GM13977 (cell line): ENCODE measurements around the gene RAI1.

Experiments
- DNase-seq: peaks from one replicate; pipeline ENCODE4 v3.0.0; 2012; ENCODE audit warnings: low spot score
- CTCF ChIP-seq: IDR thresholded peaks from 2 replicates; pipeline ENCODE4 v1.5.1; 2012; ENCODE audit warnings: mild to moderate bottlenecking, control low read depth; ENCODE audit not compliant: insufficient read depth; ENCODE audit errors: extremely low read depth, missing control alignments
- in situ Hi-C: fragments of 300-500 bp; cut with MboI; formaldehyde crosslinking; loops from one replicate; pipeline ENCODE4 v1.12.0; 2022; ENCODE audit warnings: low sequenced_read_pairs, low pct_unique_long_range_greater_than_20kb, mixed read lengths, inconsistent platforms; ENCODE audit not compliant: unreplicated experiment

The RAI1 gene

DNA sequence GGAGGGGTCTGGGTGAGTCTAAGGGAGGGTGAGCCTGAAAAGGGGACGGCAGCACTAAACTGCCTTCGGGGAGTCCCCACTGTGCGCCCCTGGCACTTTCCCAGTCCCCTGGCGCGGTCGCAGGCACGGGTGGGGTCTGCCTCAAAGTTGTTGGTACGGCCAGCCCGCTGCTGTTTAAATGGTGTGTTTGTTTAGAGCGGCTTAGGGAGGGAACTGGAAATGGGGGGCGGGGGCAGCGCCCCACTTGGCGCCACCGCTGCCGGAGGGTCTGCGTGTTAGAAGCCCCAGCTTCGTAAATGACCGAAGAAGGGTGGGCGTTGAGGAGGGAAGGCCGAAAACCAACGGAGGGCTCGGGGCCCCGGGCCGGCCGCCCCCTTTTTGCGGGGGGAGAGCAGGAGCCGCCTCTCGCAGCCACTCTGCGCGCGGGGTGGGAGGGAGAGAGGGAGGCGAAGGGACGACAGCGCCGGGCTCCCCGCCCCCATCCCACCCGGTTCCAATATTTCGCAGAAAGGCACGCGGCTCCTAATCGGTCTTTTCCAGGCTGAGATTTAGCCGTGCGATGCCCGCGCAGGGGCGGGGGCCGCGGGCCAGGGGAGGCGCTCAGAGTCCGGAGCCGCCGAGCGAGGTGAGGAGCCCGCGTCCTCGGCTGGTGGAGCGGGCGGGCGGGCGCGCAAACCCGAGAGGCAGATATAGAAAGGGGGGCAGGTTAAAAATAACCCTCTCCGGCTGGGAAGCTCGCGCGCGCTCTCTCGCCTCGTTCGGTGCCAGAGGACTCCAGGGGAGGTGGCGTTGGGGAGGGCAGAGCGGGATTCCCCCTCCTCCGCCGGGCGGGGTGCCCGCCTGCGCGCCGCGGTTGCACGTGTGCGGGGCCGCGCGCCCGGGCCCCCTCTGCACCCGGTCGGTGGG lies 100.6 kb downstream of the RAI1 start:
- no peak for DNase-seq
- no peak for TF ChIP-seq CTCF
- in situ Hi-C loops = no loop called here

- no peak for TF ChIP-seq CTCF
- in situ Hi-C loops = no loop called here
- DNase-seq = peak; percentile 65
Measured at GRCh38 chr17:17782523-17783115, 101.4 kb downstream of the RAI1 start.

- TF ChIP-seq CTCF = peak; percentile 39
- DNase-seq = peak; percentile 84
- in situ Hi-C loops = no loop called here
Measured at GRCh38 chr17:17783116-17783824, 102.0 kb downstream of the RAI1 start.

DNA sequence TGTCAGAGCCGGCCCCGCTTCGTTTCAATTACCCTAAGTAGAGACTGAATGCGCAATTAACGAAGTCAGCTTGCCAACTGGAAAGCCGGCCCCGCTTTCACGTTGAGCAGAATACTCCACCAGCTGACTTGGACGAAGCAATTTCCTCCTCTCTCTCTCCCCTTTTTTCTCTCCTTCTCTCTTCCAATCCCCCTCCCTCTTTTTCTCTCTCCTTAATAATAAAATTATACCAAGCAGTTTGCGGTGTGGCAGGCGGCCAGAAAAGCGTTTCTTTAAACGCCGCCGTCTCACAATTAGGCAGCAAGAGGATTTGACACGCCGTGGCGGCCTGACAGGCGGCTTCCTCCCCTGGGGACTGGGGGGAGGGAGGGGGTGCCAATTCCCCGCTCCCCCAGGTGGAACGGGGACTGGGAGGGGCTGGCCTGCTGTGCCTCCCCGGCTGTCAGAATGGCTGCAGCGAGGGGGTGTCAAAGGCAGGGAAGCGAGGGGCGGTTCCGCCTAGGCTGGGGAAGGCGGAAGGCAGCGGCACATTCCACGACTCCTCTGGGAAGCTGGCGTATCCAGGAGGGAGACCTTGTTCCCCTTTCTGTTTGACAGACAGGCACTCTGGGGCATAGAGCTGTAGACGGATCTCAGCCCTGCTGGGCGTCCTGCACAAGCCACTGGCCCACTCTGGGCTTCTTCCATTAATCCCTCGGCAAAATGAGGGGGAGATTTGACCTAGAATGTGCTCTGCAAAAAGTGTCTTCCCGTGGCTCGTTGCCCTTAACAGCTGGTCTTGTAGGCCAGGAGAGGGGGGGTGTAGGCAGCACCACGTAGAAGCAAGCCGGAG lies 102.8 kb downstream of the RAI1 start:
- in situ Hi-C loops = no loop called here
- DNase-seq = no peak
- no peak for TF ChIP-seq CTCF

DNA sequence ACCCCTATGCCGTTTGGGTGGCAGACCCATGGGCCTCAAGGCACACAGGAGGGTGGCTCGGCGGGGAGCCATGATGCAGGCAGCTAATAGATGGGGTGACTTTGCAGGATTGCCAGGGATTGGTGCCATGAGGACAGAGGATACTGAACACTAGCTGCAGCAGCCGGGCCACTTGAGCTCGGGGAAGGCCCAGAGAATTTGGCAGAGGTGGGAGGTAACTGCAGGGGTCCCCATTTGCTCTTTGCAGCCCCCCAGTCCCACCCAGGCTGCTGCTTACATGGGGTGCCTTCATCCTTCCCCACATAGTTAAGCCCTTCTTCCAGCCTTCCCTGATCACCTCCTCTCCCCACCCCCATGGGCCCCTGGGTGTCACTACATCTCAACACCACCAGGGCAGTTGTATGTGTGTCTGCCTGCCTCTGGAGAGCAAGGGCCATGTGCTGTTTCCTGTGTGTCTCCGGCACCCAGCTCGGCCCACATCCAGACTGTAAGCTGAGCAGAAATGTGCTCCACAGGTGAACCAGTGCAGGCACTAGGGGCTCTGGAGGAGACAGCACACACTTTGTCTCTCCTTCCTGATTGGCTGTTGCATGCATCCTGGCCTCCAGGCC lies 103.5 kb downstream of the RAI1 start:
- no peak for DNase-seq
- no peak for TF ChIP-seq CTCF
- in situ Hi-C loops = no loop called here
